ENCODE measurements around the gene PARVA. TPM values are rescaled to one million over a fixed set of nuclear protein-coding genes. Genes with fewer than 3 reads are reported as not detected.

The PARVA gene
- total and polyA plus RNA-seq, 2 of the 8 experiments (the other 6 are each of a cell fraction or from before 2014, with no cell fraction given), result 3.1 to 13.5 TPM

GRCh38 chr11:12552692-12553091, 175.3 kb downstream of the PARVA start:
- Histone ChIP-seq H2BK120ac (replicated peaks; ENCODE audit: low read depth, low read length) (no peak overlapping the region), H2BK20ac (ENCODE audit: low read length) (no peak overlapping the region), H3K27me3 (replicated peaks in 1 of 4; ENCODE audit: control insufficient read depth in 3 of 4, extremely low read depth in 1 of 4, insufficient read depth in 3 of 4, low read length in 3 of 4) (no peaks in the 10 kb centered on the region), H3K79me1 (ENCODE audit: low read depth, low read length) (no peaks in the 10 kb centered on the region), H3K9ac (replicated peaks in 1 of 4; ENCODE audit: extremely low read depth in 1 of 4, low read depth in 3 of 4, low read length in 3 of 4) (no peak overlapping the region), H4K8ac (ENCODE audit: extremely low read depth, insufficient read depth, low read length) (no peak overlapping the region), H2BK15ac (ENCODE audit: low read length) (no peak overlapping the region), H4K91ac (replicated peaks; ENCODE audit: insufficient read length, low read length) (no peak overlapping the region), H3K4me3 (ENCODE audit: extremely low read depth in 1 of 4, insufficient read depth in 2 of 4, low read depth in 3 of 4, low read length in 4 of 4) (no peak overlapping the region), H2AFZ (ENCODE audit: low read length) (no peak overlapping the region), H4K5ac (ENCODE audit: insufficient read length, low read depth, low read length) (no peak overlapping the region), H3K79me2 (ENCODE audit: control insufficient read depth in 1 of 2, insufficient read depth in 2 of 2, low read length in 2 of 2) (no peaks in the 10 kb centered on the region), H2BK5ac (ENCODE audit: low read depth, low read length) (no peak overlapping the region), H3K4me1 (replicated peaks in 1 of 4; ENCODE audit: control insufficient read depth in 3 of 4, insufficient read depth in 4 of 4, low read length in 3 of 4) (peaks cover 0 to 14% (median 5%) of the 10 kb centered on the region in 4 experiments; a peak in 4 of 7 replicates), H3K56ac (replicated peaks; ENCODE audit: insufficient read length, low read depth, low read length) (no peak overlapping the region), H3K4ac (replicated peaks; ENCODE audit: insufficient read length, low read depth, low read length) (no peak overlapping the region), H3K27ac (ENCODE audit: low read depth, low read length) (no peak overlapping the region), H3K36me3 (ENCODE audit: control insufficient read depth in 2 of 4, insufficient read depth in 4 of 4, low read length in 3 of 4) (no peaks in the 10 kb centered on the region), H3K4me2 (ENCODE audit: insufficient read depth in 1 of 2, low read depth in 2 of 2, low read length in 2 of 2) (no peak overlapping the region), H3K23me2 (ENCODE audit: low read depth, low read length) (no peaks in the 10 kb centered on the region), H3K9me3 (ENCODE audit: insufficient read depth in 2 of 2, low read depth in 1 of 2, low read length in 1 of 2) (no peaks in the 10 kb centered on the region), H4K20me1 (replicated peaks in 1 of 2; ENCODE audit: control insufficient read depth in 1 of 2, insufficient read depth in 2 of 2, low read length in 2 of 2) (no peaks in the 10 kb centered on the region), H3K14ac (ENCODE audit: insufficient read length) (no peak overlapping the region), H2BK12ac (ENCODE audit: low read depth, low read length) (no peak overlapping the region), H2AK5ac (ENCODE audit: low read depth, low read length) (no peak overlapping the region), H3K23ac (ENCODE audit: insufficient read length) (no peak overlapping the region), H3K18ac (ENCODE audit: extremely low read depth, low read length) (no peak overlapping the region)
- no peak for FAIRE-seq
- DNase-seq (ENCODE audit: low read depth in 1 of 2, low spot score in 2 of 2), result no peak
- WGBS, 2 experiments (ENCODE audit: extremely low coverage in 1 of 2, insufficient coverage in 1 of 2, insufficient read length in 1 of 2, insufficient replicate concordance in 2 of 2, low coverage in 1 of 2, low lambda C conversion rate in 2 of 2, missing lambda C conversion rate in 1 of 2), result 93% methylated on average over 4 of the region's 4 CpGs; no CpG with 5 or more reads in 1 of the 2 experiments
- ChIA-PET CTCF (ENCODE audit: partially characterized antibody) (interaction anchor here (0.8 to 2.0 kb wide), 3 partner anchors 20 to 66 kb away, joined by 3 to 5 read pairs (median 3); no protein-coding TSS in a partner anchor), POLR2A (ENCODE audit: partially characterized antibody) (no interaction called here)
- TF ChIP-seq POLR2AphosphoS5 (IDR thresholded peaks at IDR 0.05; ENCODE audit: low read depth, low read length), result no peak
- no peak for TF ChIP-seq TBP (IDR thresholded peaks at IDR 0.05; ENCODE audit: low read depth, low read length)
- TF ChIP-seq, protein P1, sequence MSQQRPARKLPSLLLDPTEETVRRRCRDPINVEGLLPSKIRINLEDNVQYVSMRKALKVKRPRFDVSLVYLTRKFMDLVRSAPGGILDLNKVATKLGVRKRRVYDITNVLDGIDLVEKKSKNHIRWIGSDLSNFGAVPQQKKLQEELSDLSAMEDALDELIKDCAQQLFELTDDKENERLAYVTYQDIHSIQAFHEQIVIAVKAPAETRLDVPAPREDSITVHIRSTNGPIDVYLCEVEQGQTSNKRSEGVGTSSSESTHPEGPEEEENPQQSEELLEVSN (IDR thresholded peaks at IDR 0.05), result no peak
- no peak for TF ChIP-seq HDAC2 (IDR thresholded peaks at IDR 0.05; ENCODE audit: borderline replicate concordance in 1 of 2, low read depth in 2 of 2, low read length in 2 of 2)
- TF ChIP-seq YY1 (IDR thresholded peaks at IDR 0.05; ENCODE audit: low read depth, low read length), result no peak
- TF ChIP-seq TAF1 (IDR thresholded peaks at IDR 0.05; ENCODE audit: low read depth, low read length), result no peak
- TF ChIP-seq POU5F1 (IDR thresholded peaks at IDR 0.05; ENCODE audit: low read depth, low read length), result no peak
- no peak for TF ChIP-seq KDM4A (IDR thresholded peaks at IDR 0.05; ENCODE audit: low read depth, low read length, severe bottlenecking)
- TF ChIP-seq BCL11A (IDR thresholded peaks at IDR 0.05; ENCODE audit: low read depth in 2 of 2, low read length in 2 of 2), result no peak
- no peak for TF ChIP-seq RXRA (IDR thresholded peaks at IDR 0.05; ENCODE audit: insufficient read depth, low read depth, low read length)
- TF ChIP-seq SIRT6 (IDR thresholded peaks at IDR 0.05; ENCODE audit: low read length), result no peak
- no peak for TF ChIP-seq SRF (IDR thresholded peaks at IDR 0.05; ENCODE audit: low read depth, low read length)
- no peak for TF ChIP-seq TCF12 (IDR thresholded peaks at IDR 0.05; ENCODE audit: low read depth, low read length)

Data from H1 (cell line).